Measurements from ENCODE around the gene DNAJC13.
A peak's percentile ranks its signal among the peaks of the same experiment; 100 is the strongest.

- TF ChIP-seq, protein P1, sequence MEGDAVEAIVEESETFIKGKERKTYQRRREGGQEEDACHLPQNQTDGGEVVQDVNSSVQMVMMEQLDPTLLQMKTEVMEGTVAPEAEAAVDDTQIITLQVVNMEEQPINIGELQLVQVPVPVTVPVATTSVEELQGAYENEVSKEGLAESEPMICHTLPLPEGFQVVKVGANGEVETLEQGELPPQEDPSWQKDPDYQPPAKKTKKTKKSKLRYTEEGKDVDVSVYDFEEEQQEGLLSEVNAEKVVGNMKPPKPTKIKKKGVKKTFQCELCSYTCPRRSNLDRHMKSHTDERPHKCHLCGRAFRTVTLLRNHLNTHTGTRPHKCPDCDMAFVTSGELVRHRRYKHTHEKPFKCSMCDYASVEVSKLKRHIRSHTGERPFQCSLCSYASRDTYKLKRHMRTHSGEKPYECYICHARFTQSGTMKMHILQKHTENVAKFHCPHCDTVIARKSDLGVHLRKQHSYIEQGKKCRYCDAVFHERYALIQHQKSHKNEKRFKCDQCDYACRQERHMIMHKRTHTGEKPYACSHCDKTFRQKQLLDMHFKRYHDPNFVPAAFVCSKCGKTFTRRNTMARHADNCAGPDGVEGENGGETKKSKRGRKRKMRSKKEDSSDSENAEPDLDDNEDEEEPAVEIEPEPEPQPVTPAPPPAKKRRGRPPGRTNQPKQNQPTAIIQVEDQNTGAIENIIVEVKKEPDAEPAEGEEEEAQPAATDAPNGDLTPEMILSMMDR (conservative IDR thresholded peaks at IDR 0.05; ENCODE audit: low read length): peak; percentile 97
- no peak for TF ChIP-seq EZH2phosphoT487 (IDR thresholded peaks at IDR 0.05; ENCODE audit: borderline replicate concordance)
Observed at GRCh38 chr3:132399054-132399929, 18.0 kb upstream of the DNAJC13 start.

Measured in Loucy (cell line).